Prostate gland (tissue), 2 donors: ENCODE results near the gene SSB.
A peak's percentile ranks its signal among the peaks of the same experiment; 100 is the strongest.

ENCODE experiments used
- POLR2A ChIP-seq: fragments of 450-650 bp; IDR thresholded peaks from one replicate; pipeline ENCODE4 v1.6.1; 2016; ENCODE audit warnings: antibody characterized with exemption, mild to moderate bottlenecking
- TF ChIP-seq, protein P1 (sequence below), 4 experiments: fragments of 200-600 bp in 2 of 4; fragments of 450-650 bp in 2 of 4; sonication (generic) in 2 of 4; IDR thresholded peaks; 1 replicate in 3 of 4; 2 replicates in 1 of 4; pipeline ENCODE4 v1.5.1; 2016 to 2019; ENCODE audit warnings: antibody characterized with exemption in 4 of 4, mild to moderate bottlenecking in 2 of 4, moderate library complexity in 2 of 4

DNA sequence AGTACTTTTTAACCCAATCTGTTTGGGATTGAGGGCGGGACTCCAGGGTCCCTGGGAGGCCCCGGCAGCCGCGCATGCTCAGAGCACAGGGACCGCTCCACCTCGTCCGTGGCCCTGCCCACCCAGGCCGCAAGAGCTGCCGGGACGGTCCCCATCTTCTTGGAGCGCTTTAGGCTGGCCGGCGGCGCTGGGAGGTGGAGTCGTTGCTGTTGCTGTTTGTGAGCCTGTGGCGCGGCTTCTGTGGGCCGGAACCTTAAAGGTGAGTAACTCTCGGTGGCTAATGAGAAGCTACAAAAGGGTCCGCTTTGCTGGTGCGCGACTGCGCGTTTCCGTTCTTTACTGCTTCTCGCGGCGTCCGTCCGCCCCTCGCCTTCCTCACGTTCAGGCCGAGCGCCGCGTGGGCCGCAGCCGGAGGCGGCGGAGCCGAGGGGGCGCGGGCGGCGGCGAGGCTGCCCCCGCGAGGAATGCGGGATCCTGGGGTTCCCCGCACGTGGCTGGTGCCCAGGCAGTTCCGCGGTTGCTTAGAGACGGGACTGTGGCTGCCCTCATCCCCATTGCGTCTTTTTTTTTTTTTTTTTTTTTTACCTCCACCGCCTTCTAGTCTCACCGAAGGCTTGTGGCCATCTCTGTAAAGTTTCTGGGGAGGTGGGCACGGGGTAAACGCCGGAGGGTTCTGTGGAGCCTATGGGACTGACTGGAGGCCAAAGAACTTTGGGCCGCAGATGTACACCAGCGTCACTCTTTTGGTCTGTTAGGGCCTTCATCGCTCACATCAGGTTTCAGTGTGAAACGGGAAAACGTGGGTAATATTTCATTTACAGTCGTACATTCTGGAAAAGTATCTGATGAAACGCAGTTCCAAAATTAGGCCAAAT is at the start of gene SSB:
- TF ChIP-seq, protein P1, sequence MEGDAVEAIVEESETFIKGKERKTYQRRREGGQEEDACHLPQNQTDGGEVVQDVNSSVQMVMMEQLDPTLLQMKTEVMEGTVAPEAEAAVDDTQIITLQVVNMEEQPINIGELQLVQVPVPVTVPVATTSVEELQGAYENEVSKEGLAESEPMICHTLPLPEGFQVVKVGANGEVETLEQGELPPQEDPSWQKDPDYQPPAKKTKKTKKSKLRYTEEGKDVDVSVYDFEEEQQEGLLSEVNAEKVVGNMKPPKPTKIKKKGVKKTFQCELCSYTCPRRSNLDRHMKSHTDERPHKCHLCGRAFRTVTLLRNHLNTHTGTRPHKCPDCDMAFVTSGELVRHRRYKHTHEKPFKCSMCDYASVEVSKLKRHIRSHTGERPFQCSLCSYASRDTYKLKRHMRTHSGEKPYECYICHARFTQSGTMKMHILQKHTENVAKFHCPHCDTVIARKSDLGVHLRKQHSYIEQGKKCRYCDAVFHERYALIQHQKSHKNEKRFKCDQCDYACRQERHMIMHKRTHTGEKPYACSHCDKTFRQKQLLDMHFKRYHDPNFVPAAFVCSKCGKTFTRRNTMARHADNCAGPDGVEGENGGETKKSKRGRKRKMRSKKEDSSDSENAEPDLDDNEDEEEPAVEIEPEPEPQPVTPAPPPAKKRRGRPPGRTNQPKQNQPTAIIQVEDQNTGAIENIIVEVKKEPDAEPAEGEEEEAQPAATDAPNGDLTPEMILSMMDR (IDR thresholded peaks at IDR 0.05) = no peak
- peak; percentile 62 for TF ChIP-seq POLR2A
